SK-N-SH (cell line): ENCODE measurements around the gene BSN. TPM values are rescaled to one million over a fixed set of nuclear protein-coding genes. Genes with fewer than 3 reads are reported as not detected.

Experiments
- CTCF ChIA-PET: fragments of 300-600, 350-600 bp; formaldehyde crosslinking; extraction: SDS; loops from one replicate; lab custom pipeline; 2021; lab: Yijun Ruan, JAX
- POLR2A ChIA-PET: fragments of 350-600 bp; sonication (Branson Sonifier 250); formaldehyde crosslinking; extraction: SDS; loops from one replicate; lab custom pipeline; 2020; ENCODE audit warnings: antibody characterized with exemption, inconsistent platforms; lab: Yijun Ruan, JAX
- DNase-seq: peaks from one replicate; pipeline ENCODE4 v3.0.0; 2012
- H2AFZ ChIP-seq: fragments of 200-600 bp; sonication (generic); 2 replicates; pipeline ENCODE4 v1.8.1; 2016; ENCODE audit warnings: antibody characterized with exemption, mild to moderate bottlenecking, low read depth
- H3F3A ChIP-seq: fragments of 200-600 bp; sonication (generic); replicated peaks from 2 replicates; pipeline ENCODE3; 2016; ENCODE audit warnings: antibody characterized with exemption, mild to moderate bottlenecking; ENCODE audit not compliant: insufficient read depth
- H3K27ac ChIP-seq, 2 experiments: fragments of 200-500 bp in 1 of 2; fragments of 200-600 bp in 1 of 2; sonication (Bioruptor generic) in 1 of 2; sonication (generic), shearing (Covaris generic) in 1 of 2; 2 replicates each; pipeline versions ENCODE4 v1.5.1 to v1.6.1; 2014 to 2016; ENCODE audit warnings: low read depth in 2 of 2, inconsistent platforms in 1 of 2, low read length in 1 of 2, mild to moderate bottlenecking in 1 of 2, mixed read lengths in 1 of 2
- H3K27me3 ChIP-seq: fragments of 200-600 bp; sonication (generic), shearing (Covaris generic); 2 replicates; pipeline ENCODE4 v1.6.1; 2016; ENCODE audit warnings: mixed run types; ENCODE audit not compliant: insufficient read depth
- H3K36me3 ChIP-seq, 2 experiments: fragments of 200-500 bp in 1 of 2; fragments of 200-600 bp in 1 of 2; sonication (Bioruptor generic) in 1 of 2; sonication (generic) in 1 of 2; replicated peaks in 1 of 2; 2 replicates each; pipeline versions ENCODE3 to v1.5.1; 2014 to 2016; ENCODE audit warnings: low read length in 1 of 2, mild to moderate bottlenecking in 1 of 2; ENCODE audit not compliant: insufficient read depth in 2 of 2, control insufficient read depth in 1 of 2
- H3K4me1 ChIP-seq, 2 experiments: fragments of 200-500 bp in 1 of 2; fragments of 200-600 bp in 1 of 2; sonication (Bioruptor generic) in 1 of 2; sonication (generic), shearing (Covaris generic) in 1 of 2; 2 replicates each; pipeline versions ENCODE4 v1.5.1 to v1.6.1; 2014 to 2016; ENCODE audit warnings: low read depth in 1 of 2, low read length in 1 of 2, mixed run types in 1 of 2; ENCODE audit not compliant: insufficient read depth in 2 of 2, control insufficient read depth in 1 of 2
- H3K4me2 ChIP-seq: fragments of 200-600 bp; sonication (generic), shearing (Covaris generic); 2 replicates; pipeline ENCODE4 v1.6.1; 2017; ENCODE audit warnings: mixed run types
- H3K4me3 ChIP-seq, 2 experiments: fragments of 200-500 bp in 1 of 2; fragments of 200-600 bp in 1 of 2; sonication (Bioruptor generic) in 1 of 2; sonication (generic), shearing (Covaris generic) in 1 of 2; 2 replicates each; pipeline versions ENCODE4 v1.5.1 to v1.8.1; 2014 to 2016; ENCODE audit warnings: low read depth in 2 of 2, inconsistent platforms in 1 of 2, low read length in 1 of 2, mild to moderate bottlenecking in 1 of 2, mixed read lengths in 1 of 2, moderate library complexity in 1 of 2
- H3K79me2 ChIP-seq: fragments of 200-600 bp; sonication (generic); 2 replicates; pipeline ENCODE4 v1.8.1; 2017; ENCODE audit warnings: mild to moderate bottlenecking; ENCODE audit not compliant: insufficient read depth
- H3K9ac ChIP-seq: fragments of 200-600 bp; sonication (generic); 2 replicates; pipeline ENCODE4 v1.6.1; 2017; ENCODE audit warnings: mixed run types
- H3K9me2 ChIP-seq: fragments of 200-600 bp; sonication (generic); 2 replicates; pipeline ENCODE4 v1.6.1; 2017; ENCODE audit warnings: mixed run types
- H3K9me3 ChIP-seq: fragments of 200-600 bp; sonication (generic); 2 replicates; pipeline ENCODE4 v1.6.1; 2017; ENCODE audit warnings: mixed run types, mild to moderate bottlenecking, moderate library complexity
- H4K20me1 ChIP-seq: fragments of 200-600 bp; sonication (generic); 2 replicates; pipeline ENCODE4 v1.6.1; 2017; ENCODE audit warnings: mild to moderate bottlenecking, mixed run types; ENCODE audit not compliant: insufficient read depth
- ELF1 ChIP-seq: IDR thresholded peaks from 2 replicates; pipeline ENCODE4 v1.4.0; 2012
- FOXM1 ChIP-seq: IDR thresholded peaks from 2 replicates; pipeline ENCODE4 v1.4.0; 2012; ENCODE audit warnings: low read depth, mild to moderate bottlenecking
- GATA2 ChIP-seq: sonication (generic); formaldehyde crosslinking; IDR thresholded peaks from 2 replicates; pipeline ENCODE4 v1.5.0; 2020; ENCODE audit warnings: mild to moderate bottlenecking, missing genetic modification reagents
- IRF3 ChIP-seq: fragments of 150-350 bp; IDR thresholded peaks from 2 replicates; pipeline ENCODE4 v1.6.1; 2016; ENCODE audit warnings: mild to moderate bottlenecking, low read depth, low read length
- JUND ChIP-seq: IDR thresholded peaks from 2 replicates; pipeline ENCODE4 v1.4.0; 2012
- MXI1 ChIP-seq: IDR thresholded peaks from 2 replicates; pipeline ENCODE4 v1.6.1; 2012; ENCODE audit warnings: mild to moderate bottlenecking, low read depth, low read length, improper control_type of control experiment
- NFIC ChIP-seq: IDR thresholded peaks from 2 replicates; pipeline ENCODE4 v1.4.0; 2012; ENCODE audit warnings: borderline replicate concordance
- RFX5 ChIP-seq: IDR thresholded peaks from 2 replicates; pipeline ENCODE4 v1.6.1; 2012; ENCODE audit warnings: mild to moderate bottlenecking, improper control_type of control experiment, low read length
- SIN3A ChIP-seq: IDR thresholded peaks from 2 replicates; pipeline ENCODE4 v1.6.1; 2012; ENCODE audit warnings: low read depth, mild to moderate bottlenecking, low read length, moderate library complexity, borderline replicate concordance
- TAF1 ChIP-seq: IDR thresholded peaks from 2 replicates; pipeline ENCODE4 v1.6.1; 2012; ENCODE audit warnings: low read depth, mild to moderate bottlenecking, low read length, moderate library complexity, borderline replicate concordance
- WGBS: methylation state at CpG from one replicate; pipeline ENCODE4 v1.1.6; 2017; ENCODE audit warnings: low lambda C conversion rate; 5-methylcytosine and 5-hydroxymethylcytosine counted together
- polyA plus RNA-seq, 3 experiments: library from polyadenylated mRNA; depleted of rRNA; stranded (reverse); fragments of >200 nt; gene quantifications; 2 replicates each; pipeline ENCODE4 v1.2.3, GENCODE V29; 2012
- TF ChIP-seq, protein P1 (sequence below): IDR thresholded peaks from 2 replicates; pipeline ENCODE4 v1.4.0; 2012; ENCODE audit warnings: low read depth, borderline replicate concordance
- TF ChIP-seq, protein P2 (sequence below): IDR thresholded peaks from 2 replicates; pipeline ENCODE4; 2012

BSN gene
- polyA plus RNA-seq, 1 of the 3 experiments (the other 2 are of a cell fraction): 0.07 TPM

DNA sequence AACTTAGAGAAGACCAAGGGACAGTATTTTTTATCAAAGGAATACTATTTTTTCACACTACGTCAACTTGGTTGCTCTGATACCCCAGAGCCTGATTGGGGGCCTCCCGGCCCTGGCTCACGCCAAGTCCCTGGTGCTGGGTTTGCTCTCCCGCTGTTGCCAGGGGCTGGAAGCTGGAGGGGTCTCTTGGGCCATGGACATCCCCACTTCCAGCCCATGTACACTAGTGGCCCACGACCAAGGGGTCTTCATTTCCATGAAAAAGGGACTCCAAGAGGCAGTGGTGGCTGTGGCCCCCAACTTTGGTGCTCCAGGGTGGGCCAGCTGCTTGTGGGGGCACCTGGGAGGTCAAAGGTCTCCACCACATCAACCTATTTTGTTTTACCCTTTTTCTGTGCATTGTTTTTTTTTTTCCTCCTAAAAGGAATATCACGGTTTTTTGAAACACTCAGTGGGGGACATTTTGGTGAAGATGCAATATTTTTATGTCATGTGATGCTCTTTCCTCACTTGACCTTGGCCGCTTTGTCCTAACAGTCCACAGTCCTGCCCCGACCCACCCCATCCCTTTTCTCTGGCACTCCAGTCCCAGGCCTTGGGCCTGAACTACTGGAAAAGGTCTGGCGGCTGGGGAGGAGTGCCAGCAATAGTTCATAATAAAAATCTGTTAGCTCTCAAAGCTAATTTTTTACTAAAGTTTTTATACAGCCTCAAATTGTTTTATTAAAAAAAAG, 20.3 kb upstream of the BSN start:
- Histone ChIP-seq H2AFZ (no peak overlapping the region), H3K27ac (no peak overlapping the region), H3K9me2 (no peaks in the 10 kb centered on the region), H3K9ac (no peak overlapping the region), H3K4me1 (peaks cover 0 to 12% of the 10 kb centered on the region in 2 experiments; a peak in 1 of 4 replicates), H3K36me3 (peaks cover 5 to 36% of the 10 kb centered on the region in 2 experiments), H3K4me2 (no peak overlapping the region), H3F3A (no peaks in the 10 kb centered on the region), H3K9me3 (no peaks in the 10 kb centered on the region), H4K20me1 (no peaks in the 10 kb centered on the region), H3K27me3 (no peaks in the 10 kb centered on the region), H3K4me3 (no peak overlapping the region), H3K79me2 (no peaks in the 10 kb centered on the region)
- DNase-seq: no peak
- TF ChIP-seq MXI1: no peak
- TF ChIP-seq ELF1: no peak
- TF ChIP-seq, protein P1, sequence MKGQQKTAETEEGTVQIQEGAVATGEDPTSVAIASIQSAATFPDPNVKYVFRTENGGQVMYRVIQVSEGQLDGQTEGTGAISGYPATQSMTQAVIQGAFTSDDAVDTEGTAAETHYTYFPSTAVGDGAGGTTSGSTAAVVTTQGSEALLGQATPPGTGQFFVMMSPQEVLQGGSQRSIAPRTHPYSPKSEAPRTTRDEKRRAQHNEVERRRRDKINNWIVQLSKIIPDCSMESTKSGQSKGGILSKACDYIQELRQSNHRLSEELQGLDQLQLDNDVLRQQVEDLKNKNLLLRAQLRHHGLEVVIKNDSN: no peak
- TF ChIP-seq TAF1: no peak
- TF ChIP-seq SIN3A: no peak
- TF ChIP-seq NFIC: no peak
- no peak for TF ChIP-seq FOXM1
- no peak for TF ChIP-seq GATA2
- TF ChIP-seq, protein P2, sequence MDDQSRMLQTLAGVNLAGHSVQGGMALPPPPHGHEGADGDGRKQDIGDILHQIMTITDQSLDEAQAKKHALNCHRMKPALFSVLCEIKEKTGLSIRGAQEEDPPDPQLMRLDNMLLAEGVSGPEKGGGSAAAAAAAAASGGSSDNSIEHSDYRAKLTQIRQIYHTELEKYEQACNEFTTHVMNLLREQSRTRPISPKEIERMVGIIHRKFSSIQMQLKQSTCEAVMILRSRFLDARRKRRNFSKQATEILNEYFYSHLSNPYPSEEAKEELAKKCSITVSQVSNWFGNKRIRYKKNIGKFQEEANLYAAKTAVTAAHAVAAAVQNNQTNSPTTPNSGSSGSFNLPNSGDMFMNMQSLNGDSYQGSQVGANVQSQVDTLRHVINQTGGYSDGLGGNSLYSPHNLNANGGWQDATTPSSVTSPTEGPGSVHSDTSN: no peak
- TF ChIP-seq IRF3: no peak
- POLR2A ChIA-PET: no interaction called here
- WGBS: 95% methylated on average over 7 of the region's 9 CpGs
- CTCF ChIA-PET: interaction anchor here (1.1 to 11.0 kb wide), 3 partner anchors 30 to 137 kb away, joined by 3 to 299 read pairs (median 4); no protein-coding TSS in a partner anchor

- TF ChIP-seq JUND: no peak
- peak; percentile 82 for TF ChIP-seq RFX5
- peak; percentile 43; the same call in 1 of the 2 replicates for TF ChIP-seq MXI1
- no peak overlapping the region for H3K4me3 ChIP-seq
- WGBS: 89% methylated on average over 12 of the region's 14 CpGs
Measured at GRCh38 chr3:49534581-49535441, 19.5 kb upstream of the BSN start.

More at GRCh38 chr3:49534581-49535441, 19.5 kb upstream of the BSN start:
- Histone ChIP-seq H3K9me2 (no peaks in the 10 kb centered on the region), H3K9me3 (no peaks in the 10 kb centered on the region), H3K27ac (no peak overlapping the region), H3K79me2 (no peaks in the 10 kb centered on the region), H3F3A (no peaks in the 10 kb centered on the region), H3K36me3 (peaks cover 5 to 36% of the 10 kb centered on the region in 2 experiments), H3K27me3 (no peaks in the 10 kb centered on the region), H3K9ac (no peak overlapping the region), H4K20me1 (no peaks in the 10 kb centered on the region), H3K4me1 (peaks cover 0 to 15% of the 10 kb centered on the region in 2 experiments; a peak in 1 of 4 replicates), H2AFZ (no peak overlapping the region), H3K4me2 (no peak overlapping the region)
- DNase-seq: peak; percentile 75
- CTCF ChIA-PET: interaction anchor here (1.1 to 11.0 kb wide), 3 partner anchors 29 to 136 kb away, joined by 3 to 299 read pairs (median 4); no protein-coding TSS in a partner anchor
- POLR2A ChIA-PET: interaction anchor here (0.7 kb wide), 1 partner anchor 146 kb away, joined by 3 read pairs; no protein-coding TSS in a partner anchor
